GM12891 (cell line): Measurements from ENCODE around the gene PPP1R2.

ENCODE experiments used
- DNase-seq: peaks from one replicate; pipeline ENCODE4 v3.0.0; 2011; ENCODE audit warnings: low spot score; ENCODE audit not compliant: insufficient read length
- FAIRE-seq: peaks from 2 replicates; lab custom pipeline; 2011; peaks lifted over from hg19 to GRCh38; lab: Jason Lieb, UNC
- PAX5 ChIP-seq: IDR thresholded peaks from 2 replicates; pipeline ENCODE4 v1.6.1; 2011; ENCODE audit warnings: low read length, moderate library complexity, mild to moderate bottlenecking; ENCODE audit not compliant: insufficient read depth, severe bottlenecking
- POLR2A ChIP-seq: IDR thresholded peaks from 2 replicates; pipeline ENCODE4 v1.6.1; 2011; ENCODE audit warnings: low read depth, low read length, control low read depth
- POLR2AphosphoS5 ChIP-seq: IDR thresholded peaks from 2 replicates; pipeline ENCODE4 v1.6.1; 2011; ENCODE audit warnings: low read depth, low read length, control low read depth
- POU2F2 ChIP-seq: IDR thresholded peaks from 2 replicates; pipeline ENCODE4 v1.6.1; 2011; ENCODE audit warnings: low read depth, mild to moderate bottlenecking, control low read depth, low read length, moderate library complexity
- SPI1 ChIP-seq: IDR thresholded peaks from 2 replicates; pipeline ENCODE4 v1.6.1; 2011; ENCODE audit warnings: low read depth, low read length, control low read depth
- TAF1 ChIP-seq: IDR thresholded peaks from 2 replicates; pipeline ENCODE4 v1.6.1; 2011; ENCODE audit warnings: low read depth, low read length, control low read depth

PPP1R2 gene

GRCh38 chr3:195542316-195542697, 818 bp downstream of the PPP1R2 start:
- peak; percentile 50 for FAIRE-seq
- DNase-seq, result no peak

GRCh38 chr3:195540511-195540910, 2.6 kb downstream of the PPP1R2 start:
- DNase-seq (no peak), FAIRE-seq (no peak)
- peak; percentile 53; the same call in 1 of the 2 replicates for TF ChIP-seq SPI1
- no peak for TF ChIP-seq POU2F2

More at GRCh38 chr3:195542316-195542697, 818 bp downstream of the PPP1R2 start:
- TF ChIP-seq POLR2A (no peak), PAX5 (no peak), TAF1 (no peak), SPI1 (no peak), POLR2AphosphoS5 (no peak), POU2F2 (no peak)

- FAIRE-seq, result no peak
- no peak for DNase-seq
- TF ChIP-seq TAF1 (no peak), POLR2A (no peak), PAX5 (no peak), POLR2AphosphoS5 (0 out of 2 replicates have a peak, but pooled peaks have one; percentile 42)
These were observed 3.1 kb downstream of the PPP1R2 start for GRCh38 chr3:195540027-195540426.

GRCh38 chr3:195539479-195539878, 3.6 kb downstream of the PPP1R2 start:
- FAIRE-seq (no peak), DNase-seq (no peak)
- TF ChIP-seq PAX5 (no peak), POLR2AphosphoS5 (no peak), TAF1 (no peak), POU2F2 (no peak), SPI1 (no peak), POLR2A (no peak)

- DNase-seq, result no peak
- peak; percentile 88 for FAIRE-seq
- TF ChIP-seq PAX5 (no peak), SPI1 (no peak), POLR2A (no peak), POLR2AphosphoS5 (no peak), TAF1 (no peak), POU2F2 (no peak)
These were observed 5.1 kb downstream of the PPP1R2 start for GRCh38 chr3:195537995-195538394.

GRCh38 chr3:195535293-195535692, 7.8 kb downstream of the PPP1R2 start:
- TF ChIP-seq POLR2AphosphoS5 (no peak), SPI1 (no peak), TAF1 (no peak), POU2F2 (no peak), PAX5 (no peak), POLR2A (no peak)
- no peak for DNase-seq
- no peak for FAIRE-seq

- DNase-seq (no peak), FAIRE-seq (no peak)
- TF ChIP-seq TAF1 (no peak), POLR2AphosphoS5 (no peak), SPI1 (no peak), PAX5 (no peak), POLR2A (no peak), POU2F2 (no peak)
These were observed 10.3 kb downstream of the PPP1R2 start for GRCh38 chr3:195532834-195533233.

GRCh38 chr3:195532345-195532744, 10.8 kb downstream of the PPP1R2 start:
- peak; percentile 26 for FAIRE-seq
- DNase-seq, result no peak
- TF ChIP-seq PAX5 (no peak), TAF1 (no peak), POLR2AphosphoS5 (no peak), POU2F2 (no peak), POLR2A (no peak), SPI1 (no peak)

- no peak for TF ChIP-seq POLR2A
- TF ChIP-seq TAF1, result no peak
- TF ChIP-seq POLR2AphosphoS5, result no peak
- TF ChIP-seq PAX5, result no peak
- no peak for TF ChIP-seq SPI1
- no peak for TF ChIP-seq POU2F2
- FAIRE-seq (no peak), DNase-seq (no peak)
These were observed 11.4 kb downstream of the PPP1R2 start for GRCh38 chr3:195531683-195532082.

- FAIRE-seq (no peak), DNase-seq (no peak)
- TF ChIP-seq PAX5 (no peak), POU2F2 (no peak), TAF1 (no peak)
These were observed 16.6 kb downstream of the PPP1R2 start for GRCh38 chr3:195526492-195526891.
